CD4-positive, CD25-positive, alpha-beta regulatory T cell (primary cell): ENCODE data around the gene ATRN. TPM values are rescaled to one million over a fixed set of nuclear protein-coding genes. Genes with fewer than 3 reads are reported as not detected.

Experiments used
- ATAC-seq, 2 donors: fragments of 150-1000 bp; cut with Tn5 transposase; one replicate each; pipeline ENCODE4 v1.10.0; 2021; ENCODE audit warnings: low read depth in 2 of 2, moderate number of reproducible peaks in 2 of 2, moderate library complexity in 1 of 2
- DNase-seq, 3 donors: peaks; one replicate each; pipeline versions ENCODE4 v3.0.0 to v3.0.0-alpha.2; 2012 to 2022; ENCODE audit warnings: mixed read lengths in 1 of 3
- H3K27ac ChIP-seq: one replicate; pipeline ENCODE4 v1.7.0; 2013; ENCODE audit warnings: mild to moderate bottlenecking, low read length; ENCODE audit not compliant: insufficient read depth, poor library complexity, severe bottlenecking
- H3K27me3 ChIP-seq: one replicate; pipeline ENCODE4 v1.7.0; 2013; ENCODE audit warnings: low read length; ENCODE audit not compliant: control insufficient read depth, insufficient read depth
- H3K36me3 ChIP-seq: one replicate; pipeline ENCODE4 v1.7.0; 2013; ENCODE audit warnings: mild to moderate bottlenecking, low read length, moderate library complexity; ENCODE audit not compliant: control insufficient read depth, insufficient read depth
- H3K4me1 ChIP-seq: 2 replicates; pipeline ENCODE4 v1.7.0; 2013; ENCODE audit warnings: mild to moderate bottlenecking, low read length; ENCODE audit not compliant: insufficient read depth, control insufficient read depth, poor library complexity, severe bottlenecking
- H3K4me3 ChIP-seq: one replicate; pipeline ENCODE4 v1.7.0; 2013; ENCODE audit warnings: low read depth, mild to moderate bottlenecking, low read length, moderate library complexity
- H3K9me3 ChIP-seq, 2 experiments: 1 replicate in 1 of 2; 2 replicates in 1 of 2; pipeline ENCODE4 v1.7.0; 2013; ENCODE audit warnings: low read length in 2 of 2, mild to moderate bottlenecking in 1 of 2, moderate library complexity in 1 of 2; ENCODE audit not compliant: control insufficient read depth in 2 of 2
- H3K27ac Mint-ChIP-seq, 3 donors: one replicate each; pipeline ENCODE4 v1.8.0; 2020 to 2022; ENCODE audit warnings: mild to moderate bottlenecking in 3 of 3, mixed read lengths in 3 of 3, moderate library complexity in 2 of 3
- H3K27me3 Mint-ChIP-seq: one replicate; pipeline ENCODE4 v1.8.0; 2022; ENCODE audit warnings: mild to moderate bottlenecking, mixed read lengths
- H3K36me3 Mint-ChIP-seq: one replicate; pipeline ENCODE4 v1.8.0; 2020; ENCODE audit warnings: mixed read lengths
- H3K4me1 Mint-ChIP-seq, 4 donors: one replicate each; pipeline ENCODE4 v1.8.0; 2020 to 2022; ENCODE audit warnings: mixed read lengths in 4 of 4, mild to moderate bottlenecking in 1 of 4
- H3K4me3 Mint-ChIP-seq, 4 donors: one replicate each; pipeline ENCODE4 v1.8.0; 2020 to 2022; ENCODE audit warnings: mild to moderate bottlenecking in 4 of 4, mixed read lengths in 4 of 4, moderate library complexity in 3 of 4
- H3K9me3 Mint-ChIP-seq, 7 donors: one replicate each; pipeline ENCODE4 v1.8.0; 2020 to 2022; ENCODE audit warnings: mixed read lengths in 7 of 7, mild to moderate bottlenecking in 3 of 7, moderate library complexity in 2 of 7
- polyA plus RNA-seq, 4 donors: library from polyadenylated mRNA; unstranded; fragments of 300-500 nt; fragmentation: Illumina TruSeq; gene quantifications; one replicate each; pipeline ENCODE4 v1.2.3, GENCODE V29; 2021
- total RNA-seq: library from RNA; stranded (reverse); gene quantifications from one replicate; pipeline ENCODE4 v1.2.3, GENCODE V29; 2022

ATRN gene
- total and polyA plus RNA-seq, 5 donors from 2014 or later: 5.9 to 12.9 (median 7.5) TPM

DNA sequence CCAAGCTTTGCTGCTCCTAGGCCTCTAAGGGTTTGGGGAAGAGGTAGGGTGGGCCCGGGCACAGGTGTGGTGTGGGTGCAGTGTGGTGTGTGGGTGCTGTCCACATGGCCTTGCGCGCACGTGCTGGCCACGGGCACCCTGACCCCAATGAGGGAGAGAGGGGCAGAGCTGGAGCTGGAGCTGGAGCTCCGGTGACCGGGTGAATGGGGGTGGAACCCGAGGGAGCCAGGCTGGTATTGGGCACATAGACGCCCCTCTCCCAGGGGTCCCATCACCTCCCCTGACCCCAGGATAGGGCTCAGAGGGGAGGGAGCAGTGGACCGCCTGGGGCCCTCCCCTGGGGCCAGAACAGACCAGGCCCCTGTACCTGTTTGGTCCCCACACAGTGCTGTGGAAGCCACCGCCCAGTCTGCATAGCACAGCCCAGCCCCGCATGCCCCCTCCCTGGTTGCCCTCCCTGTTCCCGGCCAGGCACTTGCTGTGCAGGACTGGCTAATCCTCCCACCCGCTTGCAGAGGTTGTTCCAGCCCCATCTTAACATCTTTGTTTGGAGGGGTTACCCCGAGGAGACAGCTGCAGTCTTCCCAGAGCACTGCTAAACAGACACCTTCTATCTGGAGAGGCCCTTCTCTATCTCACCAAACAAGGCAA is 210.0 kb downstream of the ATRN start:
- Histone ChIP-seq H3K27ac (no peak overlapping the region), H3K4me1 (peaks cover 3% of the 10 kb centered on the region), H3K27me3 (peaks cover 2% of the 10 kb centered on the region), H3K9me3 (no peaks in the 10 kb centered on the region), H3K4me3 (no peak overlapping the region), H3K36me3 (no peaks in the 10 kb centered on the region)
- ATAC-seq (no peak), DNase-seq (no peak)
- Mint-ChIP-seq H3K9me3 (no peaks in the 10 kb centered on the region), H3K36me3 (no peaks in the 10 kb centered on the region), H3K4me1 (peaks cover 0 to 7% (median 0%) of the 10 kb centered on the region in 4 donors), H3K27me3 (peaks cover 64% of the 10 kb centered on the region), H3K27ac (no peak overlapping the region), H3K4me3 (no peak overlapping the region)

DNA sequence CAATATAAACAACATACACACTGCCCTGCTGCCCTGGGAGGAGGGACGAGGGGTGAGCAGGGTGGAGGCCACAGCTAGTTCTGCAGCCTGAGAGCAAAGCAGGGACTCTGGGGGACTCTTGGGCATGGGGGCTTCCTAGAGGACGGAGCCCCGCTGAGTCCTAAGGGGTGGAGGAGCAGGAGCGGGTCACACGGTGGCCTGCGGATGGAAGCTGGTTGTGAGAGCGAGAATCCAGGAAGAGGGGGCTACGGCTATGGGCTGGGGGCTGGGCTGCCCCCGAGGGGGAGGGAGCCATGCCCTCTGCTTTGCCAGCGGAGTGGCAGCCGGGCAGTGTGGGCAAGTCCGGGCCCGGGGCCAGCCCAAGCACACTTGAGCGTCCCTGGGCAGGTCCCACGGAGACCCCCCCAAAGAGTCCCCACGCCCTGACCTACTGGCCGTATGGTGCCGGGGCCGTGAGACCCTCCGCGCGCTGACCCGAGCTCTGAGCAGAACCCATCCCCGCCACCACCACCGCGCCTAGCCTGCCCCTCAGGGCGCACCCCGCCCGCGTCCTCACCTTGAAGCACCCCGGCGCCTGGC is 210.6 kb downstream of the ATRN start:
- Mint-ChIP-seq H3K27me3 (peaks cover 63% of the 10 kb centered on the region), H3K36me3 (no peaks in the 10 kb centered on the region), H3K4me3 (no peak overlapping the region), H3K27ac (no peak overlapping the region), H3K9me3 (peaks cover 0 to under 1% (median 0%) of the 10 kb centered on the region in 7 donors), H3K4me1 (peaks cover 0 to 7% (median 0%) of the 10 kb centered on the region in 4 donors)
- Histone ChIP-seq H3K4me1 (peaks cover 3% of the 10 kb centered on the region), H3K4me3 (no peak overlapping the region), H3K36me3 (no peaks in the 10 kb centered on the region), H3K9me3 (no peaks in the 10 kb centered on the region), H3K27me3 (peaks cover 2% of the 10 kb centered on the region), H3K27ac (no peak overlapping the region)
- DNase-seq (no peak), ATAC-seq (no peak)

DNA sequence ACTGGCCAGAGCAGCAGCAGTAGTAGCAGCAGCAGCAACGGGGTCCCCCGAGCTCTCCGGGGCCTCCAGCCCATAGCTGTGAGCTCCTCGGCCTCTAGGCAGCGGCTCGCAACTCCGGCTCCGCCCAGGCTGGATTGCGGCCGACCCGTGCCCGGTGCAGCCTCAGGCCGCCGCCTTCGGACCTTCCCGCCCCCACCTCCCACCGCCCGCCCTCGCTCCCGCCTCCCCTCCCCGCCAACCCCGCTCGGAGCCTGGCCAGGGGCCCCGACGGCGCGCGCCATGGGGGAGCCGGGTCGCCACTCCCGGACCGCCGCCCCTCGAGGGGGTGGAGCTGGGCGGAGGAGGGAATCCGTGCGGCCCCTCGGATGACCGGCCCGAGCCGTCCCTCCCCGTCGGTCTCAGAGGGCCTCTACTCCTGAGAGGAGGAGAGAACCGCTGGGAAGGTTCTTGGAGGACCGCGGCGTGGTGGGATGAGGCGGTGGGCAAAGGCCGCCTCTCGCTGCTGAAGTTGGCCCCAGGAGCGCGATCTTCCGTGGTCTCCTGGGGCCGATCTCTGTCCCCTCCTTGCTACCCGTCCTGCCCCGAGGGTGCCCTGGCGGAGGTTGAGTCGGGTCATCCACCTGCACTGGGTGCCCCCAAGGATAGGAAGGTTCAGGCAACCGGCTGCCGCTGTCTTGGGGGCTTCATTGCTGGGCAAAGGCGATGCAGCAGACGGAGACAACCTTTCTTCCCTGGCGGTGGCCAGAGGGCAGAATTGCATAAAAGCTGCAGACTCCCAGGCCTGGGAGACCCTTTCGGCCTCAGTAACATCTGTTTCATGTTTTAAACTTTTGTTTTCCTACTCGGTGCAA is 211.3 kb downstream of the ATRN start, which contains the start of gene ADAM33:
Gene ADAM33 (minus strand): TSS at position 80 of the 851 bp plus-strand sequence. CDS start 6 bp downstream, at position 74.
- Histone ChIP-seq H3K27me3 (peaks cover 2% of the 10 kb centered on the region), H3K9me3 (no peaks in the 10 kb centered on the region), H3K27ac (no peak within 1 kb of the TSS), H3K4me1 (no peaks in the 10 kb centered on the region), H3K36me3 (no peaks in the 10 kb centered on the region), H3K4me3 (no peak within 1 kb of the TSS)
- H3K36me3 Mint-ChIP-seq: no peaks in the 10 kb centered on the region
- ATAC-seq (no peak), DNase-seq (no peak)
- H3K9me3 Mint-ChIP-seq: peaks cover 0 to 1% (median 0%) of the 10 kb centered on the region in 7 donors
- no peak within 1 kb of the TSS for H3K4me3 Mint-ChIP-seq
- peaks cover 0 to 3% (median 0%) of the 10 kb centered on the region in 4 donors for H3K4me1 Mint-ChIP-seq
- no peak within 1 kb of the TSS for H3K27ac Mint-ChIP-seq
- peaks cover 61% of the 10 kb centered on the region for H3K27me3 Mint-ChIP-seq

DNA sequence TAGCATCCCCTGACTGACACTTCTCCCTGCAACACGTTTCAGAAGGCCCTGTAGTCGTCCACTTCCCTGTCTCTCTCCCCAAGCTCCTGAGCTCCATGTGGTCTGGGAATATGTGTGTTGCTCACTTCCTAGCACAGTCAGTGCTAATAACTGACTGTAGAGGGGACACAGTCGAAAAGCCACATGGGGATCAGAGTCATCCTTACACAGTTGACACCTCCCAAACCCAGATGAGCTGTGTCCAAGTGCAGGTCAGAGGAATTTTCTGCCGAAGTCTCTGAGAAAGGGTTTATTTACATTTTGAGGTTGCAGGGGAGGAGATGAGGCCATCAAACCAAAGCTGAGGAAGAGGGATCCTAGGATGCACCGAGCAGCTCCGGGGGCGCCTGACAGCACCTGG is 214.5 kb downstream of the ATRN start:
- peaks cover 0 to 1% (median 0%) of the 10 kb centered on the region in 7 donors for H3K9me3 Mint-ChIP-seq
- H3K4me1 ChIP-seq: no peaks in the 10 kb centered on the region
- H3K36me3 Mint-ChIP-seq: no peaks in the 10 kb centered on the region
- ATAC-seq: no peak
- H3K27ac Mint-ChIP-seq: no peak overlapping the region
- no peaks in the 10 kb centered on the region for H3K36me3 ChIP-seq
- H3K27me3 ChIP-seq: peaks cover 2% of the 10 kb centered on the region
- H3K4me3 ChIP-seq: no peak overlapping the region
- no peaks in the 10 kb centered on the region for H3K9me3 ChIP-seq
- no peak overlapping the region for H3K27ac ChIP-seq
- H3K4me1 Mint-ChIP-seq: peaks cover 0 to 2% (median 0%) of the 10 kb centered on the region in 4 donors
- DNase-seq: no peak
- H3K4me3 Mint-ChIP-seq: no peak overlapping the region
- peaks cover 47% of the 10 kb centered on the region for H3K27me3 Mint-ChIP-seq

DNA sequence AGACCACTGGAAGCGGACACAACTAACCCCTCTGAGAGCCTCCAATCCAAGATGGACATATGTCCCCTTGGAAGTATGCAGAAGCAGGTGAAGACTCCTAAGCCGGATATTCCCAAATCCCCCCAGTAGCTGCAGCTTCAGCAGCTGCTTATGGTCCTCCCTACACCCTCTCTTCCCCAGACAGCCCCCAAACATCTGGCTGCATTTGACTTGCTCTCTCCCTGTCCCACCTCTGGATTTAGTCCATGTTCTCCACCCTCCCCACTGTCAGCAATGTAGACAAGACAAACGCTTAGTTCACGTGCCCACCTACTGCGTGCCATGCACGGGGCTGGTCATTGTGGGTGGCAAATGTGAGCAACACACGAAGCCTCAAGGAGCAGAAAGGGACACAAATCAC is 215.6 kb downstream of the ATRN start:
- ATAC-seq: no peak
- H3K36me3 Mint-ChIP-seq: no peaks in the 10 kb centered on the region
- Histone ChIP-seq H3K4me1 (no peaks in the 10 kb centered on the region), H3K27me3 (peaks cover 2% of the 10 kb centered on the region), H3K4me3 (no peak overlapping the region), H3K9me3 (no peaks in the 10 kb centered on the region), H3K27ac (no peak overlapping the region), H3K36me3 (no peaks in the 10 kb centered on the region)
- peaks cover 0 to 1% (median 0%) of the 10 kb centered on the region in 7 donors for H3K9me3 Mint-ChIP-seq
- peaks cover 38% of the 10 kb centered on the region for H3K27me3 Mint-ChIP-seq
- no peak for DNase-seq
- H3K4me1 Mint-ChIP-seq: peaks cover 0 to 2% (median 0%) of the 10 kb centered on the region in 4 donors
- no peak overlapping the region for H3K27ac Mint-ChIP-seq
- H3K4me3 Mint-ChIP-seq: no peak overlapping the region

DNA sequence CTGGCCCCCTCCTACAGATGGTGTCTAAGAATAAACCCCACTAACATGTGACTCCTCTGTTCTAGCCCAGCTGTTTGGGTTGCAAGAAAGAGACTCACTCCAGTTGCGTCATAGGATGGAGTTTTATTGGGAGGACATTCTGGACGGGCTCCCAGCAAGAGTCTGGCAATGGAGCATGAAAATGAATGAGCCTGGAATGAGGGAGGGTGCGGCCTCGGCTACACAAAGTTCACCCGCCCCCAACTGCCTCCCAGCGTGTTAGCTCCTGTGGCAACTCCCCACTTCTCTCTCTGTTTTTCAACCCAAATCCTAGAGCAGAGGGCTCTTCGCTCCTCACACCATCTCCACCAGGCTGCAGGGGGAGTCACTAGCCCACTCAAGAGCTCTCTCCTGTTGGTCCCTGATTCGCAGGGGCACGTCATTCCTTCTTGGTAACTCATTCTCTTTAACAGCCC is 216.1 kb downstream of the ATRN start:
- peaks cover 0 to 1% (median 0%) of the 10 kb centered on the region in 7 donors for H3K9me3 Mint-ChIP-seq

DNA sequence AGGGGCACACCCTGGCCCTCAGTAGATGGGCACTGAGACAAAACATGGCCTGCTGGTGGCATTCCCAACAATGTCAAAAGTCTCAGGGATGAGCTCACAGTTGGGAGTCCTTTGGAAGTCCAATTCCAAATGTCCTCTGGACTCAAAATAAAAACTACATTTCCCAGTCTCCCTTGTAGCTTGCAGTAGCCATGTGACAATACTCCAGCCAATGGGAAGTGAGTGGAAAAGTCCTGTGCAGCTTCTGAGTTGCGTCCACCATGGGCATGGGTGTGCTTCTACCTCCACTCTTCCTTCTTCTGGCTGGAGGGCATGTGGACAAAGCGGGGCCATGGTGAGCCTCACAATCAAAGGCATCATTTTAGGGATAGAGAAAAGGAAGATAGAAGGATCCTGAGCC is 216.8 kb downstream of the ATRN start:
- H3K27me3 Mint-ChIP-seq: peaks cover 33% of the 10 kb centered on the region

More for the DNA sequence above, 216.1 kb downstream of the ATRN start:
- Histone ChIP-seq H3K4me1 (no peaks in the 10 kb centered on the region), H3K9me3 (no peaks in the 10 kb centered on the region), H3K27me3 (peaks cover 2% of the 10 kb centered on the region), H3K36me3 (no peaks in the 10 kb centered on the region), H3K27ac (no peak overlapping the region), H3K4me3 (no peak overlapping the region)
- Mint-ChIP-seq H3K4me3 (no peak overlapping the region), H3K27me3 (peaks cover 37% of the 10 kb centered on the region), H3K27ac (no peak overlapping the region), H3K4me1 (peaks cover 0 to 2% (median 0%) of the 10 kb centered on the region in 4 donors), H3K36me3 (no peaks in the 10 kb centered on the region)
- DNase-seq: no peak
- ATAC-seq: no peak

More for the DNA sequence above, 216.8 kb downstream of the ATRN start:
- no peak for DNase-seq
- H3K4me1 ChIP-seq: no peaks in the 10 kb centered on the region
- no peaks in the 10 kb centered on the region for H3K36me3 ChIP-seq
- no peak overlapping the region for H3K4me3 Mint-ChIP-seq
- H3K9me3 ChIP-seq: no peaks in the 10 kb centered on the region
- ATAC-seq: no peak
- H3K27me3 ChIP-seq: peaks cover 2% of the 10 kb centered on the region
- no peak overlapping the region for H3K27ac ChIP-seq
- peaks cover 0 to 2% (median 0%) of the 10 kb centered on the region in 4 donors for H3K4me1 Mint-ChIP-seq
- no peaks in the 10 kb centered on the region for H3K36me3 Mint-ChIP-seq
- H3K27ac Mint-ChIP-seq: peak overlapping the region in 1 of 3 donors; percentile 76
- no peak overlapping the region for H3K4me3 ChIP-seq
- H3K9me3 Mint-ChIP-seq: peaks cover 0 to 1% (median 0%) of the 10 kb centered on the region in 7 donors
